Activated naive CD8-positive, alpha-beta T cell treated with anti-CD3 and anti-CD28 coated beads, Interleukin-2, amount 10 ng/mL, durations not matched to agents 7 days and 5 days (primary cell): ENCODE measurements around the gene C3. TPM values are rescaled to one million over a fixed set of nuclear protein-coding genes. Genes with fewer than 3 reads are reported as not detected.

ENCODE experiments used
- ATAC-seq: fragments of 150-1000 bp; cut with Tn5 transposase; one replicate; pipeline ENCODE4 v1.10.0; 2021; ENCODE audit warnings: low read depth, moderate library complexity
- POLR2A ChIA-PET: fragments of 350-600 bp; sonication (Branson Sonifier 250); formaldehyde crosslinking; loops from one replicate; lab custom pipeline; 2021; ENCODE audit warnings: antibody characterized with exemption; lab: Charles Lee
- DNase-seq: peaks from one replicate; pipeline ENCODE4 v3.0.0; 2021
- H3K27ac Mint-ChIP-seq: one replicate; pipeline ENCODE4 v1.8.0; 2022; ENCODE audit warnings: mild to moderate bottlenecking, mixed read lengths
- H3K27me3 Mint-ChIP-seq: one replicate; pipeline ENCODE4 v1.8.0; 2022; ENCODE audit warnings: mild to moderate bottlenecking, moderate library complexity, mixed read lengths
- H3K36me3 Mint-ChIP-seq: one replicate; pipeline ENCODE4 v1.8.0; 2021; ENCODE audit warnings: mild to moderate bottlenecking, mixed read lengths
- H3K4me1 Mint-ChIP-seq: one replicate; pipeline ENCODE4 v1.8.0; 2021; ENCODE audit warnings: mixed read lengths
- H3K4me3 Mint-ChIP-seq: one replicate; pipeline ENCODE4 v1.8.0; 2022; ENCODE audit warnings: mild to moderate bottlenecking, moderate library complexity, mixed read lengths
- H3K9me3 Mint-ChIP-seq: one replicate; pipeline ENCODE4 v1.8.0; 2021; ENCODE audit warnings: mixed read lengths
- total RNA-seq, 2 experiments: library from RNA; stranded (reverse); gene quantifications; one replicate each; pipeline ENCODE4 v1.2.3, GENCODE V29; 2021

C3 gene
- total RNA-seq, 2 experiments from 2014 or later: 2.0 to 2.1 TPM

DNA sequence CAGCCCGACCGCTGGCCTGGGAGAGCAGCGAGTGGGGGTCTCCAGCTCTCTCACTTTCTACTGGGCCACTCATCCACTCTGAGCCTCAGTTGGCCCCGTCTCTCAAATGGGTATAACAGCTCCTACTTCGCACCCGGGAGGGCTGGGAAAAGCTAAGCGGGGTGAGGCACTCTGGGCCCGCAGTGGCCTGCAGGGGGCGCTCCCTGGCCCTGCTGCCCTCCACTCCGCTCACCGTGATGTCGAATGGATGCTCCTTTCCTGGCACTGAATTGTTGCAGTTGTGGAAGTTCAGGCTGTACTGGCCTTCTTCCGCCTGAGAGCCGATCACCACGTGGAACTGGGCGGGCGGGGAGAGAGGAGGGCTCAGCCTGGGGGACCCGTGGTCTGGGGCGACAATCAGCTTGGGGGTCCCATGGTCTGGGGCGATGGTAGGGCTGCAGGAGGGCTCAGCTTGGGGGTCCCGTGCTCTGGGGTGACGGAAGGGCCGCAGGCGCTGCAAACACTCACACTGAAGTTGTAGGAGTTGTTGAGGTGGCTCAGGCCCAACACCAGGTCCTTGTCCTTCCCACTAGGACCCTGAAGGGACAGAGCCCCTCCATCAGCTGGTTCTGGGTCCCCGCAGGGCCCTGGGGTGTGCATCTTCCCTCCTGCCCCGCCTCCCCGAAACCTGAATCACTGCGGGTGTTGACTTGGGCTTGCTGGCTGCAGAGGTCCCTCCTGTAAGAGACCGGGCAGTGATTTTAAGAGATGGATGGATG, 13.1 kb upstream of the C3 start:
- H3K36me3 Mint-ChIP-seq: peaks cover 18% of the 10 kb centered on the region
- no peak for DNase-seq
- POLR2A ChIA-PET: no interaction called here
- no peak overlapping the region for H3K27ac Mint-ChIP-seq
- H3K27me3 Mint-ChIP-seq: no peaks in the 10 kb centered on the region
- ATAC-seq: no peak
- peaks cover 15% of the 10 kb centered on the region for H3K4me1 Mint-ChIP-seq
- H3K9me3 Mint-ChIP-seq: no peaks in the 10 kb centered on the region
- H3K4me3 Mint-ChIP-seq: no peak overlapping the region

DNA sequence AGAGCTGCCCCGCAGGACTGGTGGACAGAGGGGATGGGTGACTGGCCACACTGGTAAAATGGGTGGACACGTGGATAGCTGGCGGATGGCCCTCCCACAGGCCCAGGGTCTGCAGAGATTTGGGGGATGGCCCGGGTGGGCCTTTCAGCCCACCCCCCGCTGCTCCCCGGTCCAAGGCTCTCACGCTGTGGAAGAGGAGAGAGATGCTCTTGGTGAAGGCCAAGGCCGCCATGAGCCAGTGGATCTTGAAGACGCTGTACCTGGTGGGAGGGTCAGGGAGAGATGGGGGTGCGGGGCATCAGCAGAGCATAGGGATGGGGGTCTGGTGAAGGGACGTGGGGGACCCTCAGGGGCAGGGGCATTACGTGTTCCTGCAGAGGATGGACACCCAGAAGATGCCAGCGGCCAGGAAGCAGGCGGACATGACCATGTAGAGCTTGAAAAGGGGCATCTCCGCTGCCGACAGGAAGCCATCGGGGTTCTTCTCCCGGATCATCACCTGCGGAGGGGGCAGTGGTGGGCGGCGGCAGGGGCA, 12.4 kb upstream of the C3 start:
- POLR2A ChIA-PET: no interaction called here
- H3K36me3 Mint-ChIP-seq: peaks cover 18% of the 10 kb centered on the region
- peak overlapping the region; percentile 23 for H3K27ac Mint-ChIP-seq
- no peaks in the 10 kb centered on the region for H3K27me3 Mint-ChIP-seq
- no peak overlapping the region for H3K4me3 Mint-ChIP-seq
- peaks cover 14% of the 10 kb centered on the region for H3K4me1 Mint-ChIP-seq
- DNase-seq (no peak), ATAC-seq (no peak)
- no peaks in the 10 kb centered on the region for H3K9me3 Mint-ChIP-seq

DNA sequence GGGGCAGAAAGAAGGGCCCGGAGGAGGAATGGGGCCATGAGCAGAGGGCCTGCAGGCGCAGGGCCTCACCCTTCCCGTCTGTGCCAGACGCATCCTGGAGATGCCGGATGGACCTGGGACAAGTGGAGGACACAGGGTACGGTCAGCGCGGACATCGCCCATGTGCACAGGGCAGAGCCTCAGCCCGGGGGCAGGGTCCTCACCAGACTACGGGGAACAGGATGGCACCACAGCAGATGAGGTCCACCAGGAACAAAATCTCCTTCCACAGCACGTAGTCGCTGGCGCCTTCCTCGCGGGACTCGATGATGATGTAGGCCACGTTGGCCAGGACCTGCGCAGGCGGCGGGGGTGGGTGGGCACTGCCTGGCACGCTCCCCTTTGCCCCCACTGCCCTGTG, 11.4 kb upstream of the C3 start:
- no peak for DNase-seq
- H3K9me3 Mint-ChIP-seq: no peaks in the 10 kb centered on the region
- H3K4me3 Mint-ChIP-seq: no peak overlapping the region
- peaks cover 18% of the 10 kb centered on the region for H3K36me3 Mint-ChIP-seq
- POLR2A ChIA-PET: no interaction called here
- H3K27ac Mint-ChIP-seq: no peak overlapping the region
- no peak for ATAC-seq
- H3K4me1 Mint-ChIP-seq: peaks cover 12% of the 10 kb centered on the region
- no peaks in the 10 kb centered on the region for H3K27me3 Mint-ChIP-seq

DNA sequence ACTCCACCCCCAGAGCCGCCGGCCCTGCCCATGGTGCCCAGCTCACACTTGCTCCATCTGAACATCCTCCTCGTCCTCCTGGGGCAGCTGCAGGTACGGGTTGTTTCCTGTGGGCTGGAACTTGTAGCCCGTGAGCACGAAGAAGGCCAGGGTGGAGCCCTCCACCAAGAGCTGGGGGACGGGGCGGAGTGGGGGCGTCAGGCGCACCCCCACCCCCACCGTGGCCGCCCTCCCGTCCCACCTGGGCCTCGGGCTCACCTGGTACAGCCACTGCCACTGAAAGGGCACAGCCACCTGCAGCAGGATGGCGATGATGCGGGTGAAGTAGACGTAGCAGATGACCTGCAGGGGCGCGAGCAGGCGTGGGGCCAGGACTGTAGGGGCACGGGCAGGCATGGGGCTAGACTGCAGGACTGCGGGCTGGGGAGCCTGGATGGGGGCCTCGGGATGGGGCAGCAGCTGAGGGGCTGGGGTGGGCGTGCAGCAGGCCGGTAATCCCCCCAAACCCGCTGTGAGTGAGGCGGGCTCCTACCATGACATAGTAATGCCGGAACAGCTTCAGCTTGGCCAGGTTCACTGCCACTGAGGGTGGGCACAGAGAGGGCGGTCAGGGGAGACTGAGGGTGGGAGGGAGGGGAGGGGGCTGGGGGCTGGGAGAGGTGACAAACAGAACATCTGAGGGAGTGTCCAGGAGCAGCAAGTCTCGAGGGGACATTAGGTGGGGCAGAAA, 10.7 kb upstream of the C3 start:
- H3K27ac Mint-ChIP-seq: no peak overlapping the region
- peaks cover 11% of the 10 kb centered on the region for H3K4me1 Mint-ChIP-seq
- H3K27me3 Mint-ChIP-seq: no peaks in the 10 kb centered on the region
- DNase-seq (no peak), ATAC-seq (no peak)
- H3K36me3 Mint-ChIP-seq: peaks cover 17% of the 10 kb centered on the region
- H3K4me3 Mint-ChIP-seq: no peak overlapping the region
- POLR2A ChIA-PET: no interaction called here
- H3K9me3 Mint-ChIP-seq: no peaks in the 10 kb centered on the region

DNA sequence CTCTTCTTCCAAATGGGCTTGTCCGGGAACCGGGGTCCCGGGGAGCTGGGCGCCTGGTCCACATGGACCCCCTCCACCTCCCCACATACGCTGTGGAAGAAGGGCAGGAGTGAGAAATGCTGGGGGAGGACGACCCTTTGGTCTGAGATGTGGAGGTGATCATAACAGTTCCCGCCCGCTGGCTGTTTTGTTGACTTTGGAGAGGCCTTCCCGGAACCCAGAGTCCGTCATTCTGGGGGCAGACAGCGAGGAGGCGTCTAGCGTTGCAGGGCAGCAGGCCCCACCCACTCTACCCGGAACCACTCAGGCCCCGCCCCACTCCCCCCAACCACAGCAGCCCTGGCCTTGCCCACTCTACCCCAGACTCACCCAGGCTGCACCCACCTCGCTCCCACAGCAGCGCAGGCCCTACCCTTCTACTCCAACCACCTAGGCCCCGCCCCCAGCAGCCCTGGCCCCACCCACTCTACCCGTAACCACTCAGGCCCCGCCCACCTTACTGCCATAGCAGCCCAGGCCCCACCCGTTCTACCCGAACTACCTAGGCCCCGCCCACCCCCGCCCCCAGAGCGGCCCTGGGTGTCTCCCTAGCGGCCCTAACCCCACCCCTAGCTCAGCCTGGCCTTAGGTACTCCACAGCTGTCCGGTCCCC, 9.8 kb upstream of the C3 start:
- Mint-ChIP-seq H3K27me3 (no peaks in the 10 kb centered on the region), H3K27ac (no peak overlapping the region), H3K9me3 (no peaks in the 10 kb centered on the region), H3K4me1 (peaks cover 8% of the 10 kb centered on the region), H3K4me3 (no peak overlapping the region), H3K36me3 (peaks cover 13% of the 10 kb centered on the region)
- DNase-seq: no peak
- ATAC-seq: peak; percentile 34
- POLR2A ChIA-PET: no interaction called here

DNA sequence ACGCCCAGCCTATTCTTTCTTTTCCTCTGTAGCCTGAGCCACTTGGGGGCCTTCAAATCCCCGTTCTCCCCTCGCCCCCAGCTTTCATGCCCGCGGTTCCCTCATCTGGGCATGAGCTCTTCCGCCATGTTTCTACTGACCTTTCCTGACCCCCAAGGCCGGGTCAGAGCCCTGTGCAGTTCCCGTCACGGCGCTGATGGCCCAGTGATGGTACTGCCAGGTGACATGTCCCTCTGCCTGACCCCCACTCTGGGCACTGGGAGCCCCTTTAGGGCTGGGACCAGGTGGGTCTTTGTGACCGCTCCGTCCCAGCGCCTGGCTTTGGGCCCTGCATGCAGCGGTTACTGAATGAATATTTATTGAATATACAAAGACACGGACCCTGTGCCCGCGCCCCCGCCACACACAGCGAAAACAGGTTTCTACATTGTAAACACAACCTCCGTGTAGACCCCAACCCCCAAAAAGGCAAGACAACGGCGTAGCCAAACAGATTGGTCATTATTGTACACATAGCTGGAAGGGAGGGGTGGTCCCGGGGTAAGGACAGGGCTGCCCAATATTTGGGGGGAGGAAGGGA, 9.2 kb upstream of the C3 start:
- H3K27ac Mint-ChIP-seq: no peak overlapping the region
- ATAC-seq (no peak), DNase-seq (no peak)
- H3K4me3 Mint-ChIP-seq: no peak overlapping the region
- peaks cover 13% of the 10 kb centered on the region for H3K36me3 Mint-ChIP-seq
- H3K9me3 Mint-ChIP-seq: no peaks in the 10 kb centered on the region
- no peaks in the 10 kb centered on the region for H3K27me3 Mint-ChIP-seq
- POLR2A ChIA-PET: interaction anchor here (0.6 kb wide), 1 partner anchor 83 kb away, joined by 5 read pairs; no protein-coding TSS in a partner anchor
- H3K4me1 Mint-ChIP-seq: peaks cover 14% of the 10 kb centered on the region

DNA sequence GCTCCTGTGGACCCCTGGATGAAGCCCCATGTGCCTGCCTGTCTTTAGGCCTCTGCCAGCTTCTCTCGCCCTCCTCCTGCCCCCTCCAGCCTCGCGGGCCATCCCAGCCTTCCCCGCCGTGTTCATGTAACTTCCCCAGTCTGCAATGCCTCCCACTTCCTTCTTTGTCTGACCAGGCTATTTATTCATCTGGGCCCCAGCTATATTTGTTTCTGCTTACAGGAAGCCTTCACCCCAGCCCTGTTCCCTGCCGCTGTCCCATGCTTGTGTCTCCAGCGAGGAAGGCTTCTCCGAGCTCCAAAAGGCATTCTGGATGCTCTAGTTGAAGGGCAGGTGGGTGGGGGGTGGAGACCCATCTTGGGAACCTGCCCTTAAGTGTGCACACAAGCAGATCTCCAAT, 7.9 kb upstream of the C3 start:
- H3K27me3 Mint-ChIP-seq: no peaks in the 10 kb centered on the region
- no peak for DNase-seq
- peaks cover 11% of the 10 kb centered on the region for H3K36me3 Mint-ChIP-seq
- peaks cover 19% of the 10 kb centered on the region for H3K4me1 Mint-ChIP-seq
- ATAC-seq: no peak
- no peak overlapping the region for H3K27ac Mint-ChIP-seq
- no peaks in the 10 kb centered on the region for H3K9me3 Mint-ChIP-seq
- H3K4me3 Mint-ChIP-seq: no peak overlapping the region
- POLR2A ChIA-PET: interaction anchor here (0.7 kb wide), 1 partner anchor 164 kb away, joined by 3 read pairs; no protein-coding TSS in a partner anchor

DNA sequence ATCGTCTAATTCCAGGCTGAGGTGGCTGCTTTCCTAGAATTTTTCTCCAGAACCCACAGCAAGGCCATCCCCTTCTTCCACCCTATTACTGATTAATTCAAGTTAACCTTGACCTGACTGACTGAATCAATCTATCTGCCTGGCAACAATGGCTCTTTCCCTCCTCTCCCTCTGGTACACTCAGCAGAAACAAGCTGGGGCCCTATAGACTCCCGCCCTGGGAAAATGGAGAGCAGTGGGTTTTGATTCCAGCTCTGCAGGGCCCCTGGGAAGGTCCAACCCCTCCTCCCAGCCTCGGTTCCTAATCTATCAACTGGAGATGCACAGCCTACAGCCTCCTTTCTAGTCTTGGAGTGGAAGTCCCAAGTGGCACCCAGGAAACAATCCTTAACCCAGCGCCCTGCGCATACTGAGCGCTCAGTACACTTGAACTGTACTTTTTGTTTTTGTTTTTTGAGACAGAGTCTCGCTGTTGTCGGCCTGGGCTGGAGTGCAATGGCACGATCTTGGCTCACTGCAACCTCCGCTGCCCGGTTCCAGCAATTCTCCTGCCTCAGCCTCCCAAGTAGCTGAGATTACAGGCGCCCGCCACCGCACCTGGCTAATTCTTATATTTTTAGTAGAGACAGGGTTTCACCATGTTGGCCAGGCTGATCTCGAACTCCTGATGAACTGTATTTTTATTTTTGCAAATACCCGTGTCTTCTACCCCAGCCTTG, 5.2 kb upstream of the C3 start:
- no peak for ATAC-seq
- DNase-seq: no peak
- POLR2A ChIA-PET: no interaction called here
- no peaks in the 10 kb centered on the region for H3K9me3 Mint-ChIP-seq
- no peak overlapping the region for H3K27ac Mint-ChIP-seq
- no peak overlapping the region for H3K4me3 Mint-ChIP-seq
- H3K36me3 Mint-ChIP-seq: peaks cover 3% of the 10 kb centered on the region
- no peaks in the 10 kb centered on the region for H3K27me3 Mint-ChIP-seq
- peaks cover 26% of the 10 kb centered on the region for H3K4me1 Mint-ChIP-seq

DNA sequence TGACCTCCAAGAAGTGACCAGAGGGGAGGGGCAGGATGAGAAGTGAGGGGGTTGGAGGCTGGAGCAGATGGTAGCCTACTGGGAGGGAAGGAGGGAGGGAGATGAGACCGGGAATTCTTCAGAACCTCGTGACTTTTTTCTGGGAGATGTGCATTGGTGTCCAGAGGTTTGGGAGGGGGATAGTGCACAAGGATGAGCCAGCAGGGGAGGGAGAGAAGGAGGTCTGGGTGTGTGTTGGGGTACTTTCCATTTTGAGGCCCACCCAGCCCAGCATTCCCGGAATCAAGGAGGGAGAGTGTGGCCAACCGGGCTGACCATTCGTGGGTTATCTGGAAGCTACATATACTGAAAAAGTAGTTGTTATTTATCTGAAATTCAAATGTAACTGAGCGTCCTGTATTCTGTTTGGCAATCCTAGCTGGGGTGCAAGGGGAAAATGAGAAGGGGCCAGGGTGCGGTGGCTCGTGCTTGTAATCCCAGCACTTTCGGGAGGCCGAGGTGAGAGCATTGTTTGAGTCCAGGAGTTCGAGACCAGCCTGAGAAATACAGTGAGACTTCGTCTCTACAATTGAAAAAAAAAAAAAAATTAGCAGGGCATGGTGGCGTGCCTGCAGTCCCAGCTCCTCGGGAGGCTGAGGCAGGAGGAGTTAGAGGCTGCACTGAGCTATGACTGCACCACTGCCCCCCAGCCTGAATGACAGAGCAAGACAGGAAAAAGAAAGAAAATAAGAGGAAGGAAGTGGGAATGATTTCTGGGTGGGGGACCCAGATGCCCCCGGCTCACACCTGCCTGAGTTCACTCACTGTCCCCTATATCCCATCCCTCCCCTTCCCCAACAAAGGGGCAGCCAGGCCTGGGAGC, 4.4 kb upstream of the C3 start:
- no peak for DNase-seq
- no peak overlapping the region for H3K4me3 Mint-ChIP-seq
- peaks cover 29% of the 10 kb centered on the region for H3K4me1 Mint-ChIP-seq
- POLR2A ChIA-PET: interaction anchor here (1.2 kb wide), 1 partner anchor 10 kb away, joined by 3 read pairs; no protein-coding TSS in a partner anchor
- no peaks in the 10 kb centered on the region for H3K9me3 Mint-ChIP-seq
- peaks cover 3% of the 10 kb centered on the region for H3K36me3 Mint-ChIP-seq
- no peak for ATAC-seq
- H3K27me3 Mint-ChIP-seq: no peaks in the 10 kb centered on the region
- H3K27ac Mint-ChIP-seq: no peak overlapping the region

DNA sequence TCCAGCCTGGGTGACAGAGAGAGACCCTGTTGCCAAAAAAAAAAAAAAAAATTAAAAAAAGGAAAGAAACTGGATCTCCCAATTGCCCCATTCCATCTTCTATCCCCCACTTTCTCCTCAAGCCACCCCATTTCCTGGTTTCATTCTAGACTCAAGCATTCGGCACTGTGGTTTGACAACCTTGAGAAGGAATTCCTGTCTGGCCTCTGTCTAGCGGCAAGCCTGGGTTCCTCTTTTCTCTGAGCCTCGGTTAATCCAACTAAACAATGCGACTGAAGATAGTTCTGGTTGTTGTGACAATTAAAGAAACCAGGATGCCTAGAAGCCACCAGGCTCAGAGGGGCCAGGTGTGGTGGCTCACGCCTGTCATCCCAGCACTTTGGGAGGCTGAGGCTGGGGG, 3.3 kb upstream of the C3 start:
- no peak overlapping the region for H3K4me3 Mint-ChIP-seq
- ATAC-seq (no peak), DNase-seq (no peak)
- no peaks in the 10 kb centered on the region for H3K36me3 Mint-ChIP-seq
- peak overlapping the region; percentile 27 for H3K27ac Mint-ChIP-seq
- no peaks in the 10 kb centered on the region for H3K9me3 Mint-ChIP-seq
- POLR2A ChIA-PET: no interaction called here
- peaks cover 35% of the 10 kb centered on the region for H3K4me1 Mint-ChIP-seq
- no peaks in the 10 kb centered on the region for H3K27me3 Mint-ChIP-seq

DNA sequence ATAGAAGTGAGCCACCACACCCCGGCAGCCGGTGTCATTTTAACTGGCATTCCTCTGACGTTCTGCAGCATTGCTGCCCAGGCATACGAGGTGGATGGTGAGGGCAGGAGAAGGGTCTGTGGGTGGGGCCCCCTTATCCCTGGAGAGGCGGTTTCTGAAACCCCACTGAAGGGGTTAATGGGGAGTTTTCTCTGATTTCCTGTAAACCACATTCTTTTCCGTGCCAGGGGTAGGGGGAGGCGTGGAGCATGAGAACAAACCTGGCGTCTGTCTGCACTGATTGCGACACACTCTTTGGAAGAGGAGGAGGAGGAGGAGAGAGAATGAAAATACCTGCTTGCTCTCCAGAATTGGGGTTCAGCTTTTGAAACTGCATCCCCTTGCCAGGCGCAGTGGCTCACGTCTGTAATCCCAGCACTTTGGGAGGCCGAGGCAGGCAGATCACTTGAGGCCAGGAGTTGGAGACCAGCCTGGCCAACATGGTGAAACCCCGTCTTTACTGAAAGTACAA, 2.7 kb upstream of the C3 start:
- POLR2A ChIA-PET: no interaction called here
- no peak overlapping the region for H3K4me3 Mint-ChIP-seq
- H3K36me3 Mint-ChIP-seq: no peaks in the 10 kb centered on the region
- H3K4me1 Mint-ChIP-seq: peaks cover 32% of the 10 kb centered on the region
- no peaks in the 10 kb centered on the region for H3K9me3 Mint-ChIP-seq
- no peak overlapping the region for H3K27ac Mint-ChIP-seq
- no peak for DNase-seq
- ATAC-seq: no peak
- no peaks in the 10 kb centered on the region for H3K27me3 Mint-ChIP-seq

DNA sequence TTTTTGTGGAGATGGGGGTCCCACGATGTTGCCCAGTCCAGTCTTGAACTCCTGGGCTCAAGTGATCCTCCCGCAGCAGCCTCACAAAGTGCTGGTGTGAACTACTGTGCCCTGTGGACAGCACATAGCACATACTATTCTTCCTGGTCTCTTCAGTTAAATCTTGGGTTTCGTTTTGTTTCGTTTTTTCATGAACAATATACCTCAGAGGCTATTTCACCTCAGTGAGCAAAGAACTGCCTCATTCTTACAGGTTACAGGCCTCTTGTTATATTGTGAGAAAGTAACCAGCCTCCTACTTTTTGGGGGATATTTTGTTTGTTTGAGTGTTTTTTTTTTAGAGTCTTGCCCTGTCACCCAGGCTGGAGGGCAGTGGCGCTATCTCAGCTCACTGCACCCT, 1.3 kb upstream of the C3 start:
- POLR2A ChIA-PET: no interaction called here
- Mint-ChIP-seq H3K4me3 (peak overlapping the region; percentile 3), H3K27ac (peak overlapping the region; percentile 18), H3K36me3 (peaks cover 1% of the 10 kb centered on the region), H3K9me3 (peaks cover 4% of the 10 kb centered on the region), H3K27me3 (no peaks in the 10 kb centered on the region), H3K4me1 (peaks cover 35% of the 10 kb centered on the region)
- no peak for DNase-seq
- ATAC-seq: no peak
